ENCODE data around the gene VARS1. TPM values are rescaled to one million over a fixed set of nuclear protein-coding genes. Genes with fewer than 3 reads are reported as not detected.

Gene VARS1
- total and polyA plus RNA-seq, 7 donors: 6.0 to 50.9 (median 25.0) TPM

- Histone ChIP-seq H3K4me1 (peaks cover 0 to 9% (median 7%) of the 10 kb centered on the region in 4 donors), H3K9me3 (no peaks in the 10 kb centered on the region), H3K27me3 (peaks cover 0 to 9% (median under 1%) of the 10 kb centered on the region in 3 donors), H3K27ac (no peak overlapping the region), H3K4me3 (no peak overlapping the region), H3K36me3 (no peaks in the 10 kb centered on the region)
- no peak for DNase-seq
- TF ChIP-seq, protein P1, sequence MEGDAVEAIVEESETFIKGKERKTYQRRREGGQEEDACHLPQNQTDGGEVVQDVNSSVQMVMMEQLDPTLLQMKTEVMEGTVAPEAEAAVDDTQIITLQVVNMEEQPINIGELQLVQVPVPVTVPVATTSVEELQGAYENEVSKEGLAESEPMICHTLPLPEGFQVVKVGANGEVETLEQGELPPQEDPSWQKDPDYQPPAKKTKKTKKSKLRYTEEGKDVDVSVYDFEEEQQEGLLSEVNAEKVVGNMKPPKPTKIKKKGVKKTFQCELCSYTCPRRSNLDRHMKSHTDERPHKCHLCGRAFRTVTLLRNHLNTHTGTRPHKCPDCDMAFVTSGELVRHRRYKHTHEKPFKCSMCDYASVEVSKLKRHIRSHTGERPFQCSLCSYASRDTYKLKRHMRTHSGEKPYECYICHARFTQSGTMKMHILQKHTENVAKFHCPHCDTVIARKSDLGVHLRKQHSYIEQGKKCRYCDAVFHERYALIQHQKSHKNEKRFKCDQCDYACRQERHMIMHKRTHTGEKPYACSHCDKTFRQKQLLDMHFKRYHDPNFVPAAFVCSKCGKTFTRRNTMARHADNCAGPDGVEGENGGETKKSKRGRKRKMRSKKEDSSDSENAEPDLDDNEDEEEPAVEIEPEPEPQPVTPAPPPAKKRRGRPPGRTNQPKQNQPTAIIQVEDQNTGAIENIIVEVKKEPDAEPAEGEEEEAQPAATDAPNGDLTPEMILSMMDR (IDR thresholded peaks at IDR 0.05): no peak
- TF ChIP-seq POLR2AphosphoS5 (IDR thresholded peaks at IDR 0.05): no peak
- no peak for TF ChIP-seq EP300 (IDR thresholded peaks at IDR 0.05)
- no peak for TF ChIP-seq POLR2A (IDR thresholded peaks at IDR 0.05)
- intact Hi-C loops (cut with DNase I): no loop called here
- WGBS, 2 donors: 30 to 69% methylated on average over 2 of the region's 2 CpGs
Measured at GRCh38 chr6:31770860-31771259, 24.7 kb downstream of the VARS1 start.

DNA sequence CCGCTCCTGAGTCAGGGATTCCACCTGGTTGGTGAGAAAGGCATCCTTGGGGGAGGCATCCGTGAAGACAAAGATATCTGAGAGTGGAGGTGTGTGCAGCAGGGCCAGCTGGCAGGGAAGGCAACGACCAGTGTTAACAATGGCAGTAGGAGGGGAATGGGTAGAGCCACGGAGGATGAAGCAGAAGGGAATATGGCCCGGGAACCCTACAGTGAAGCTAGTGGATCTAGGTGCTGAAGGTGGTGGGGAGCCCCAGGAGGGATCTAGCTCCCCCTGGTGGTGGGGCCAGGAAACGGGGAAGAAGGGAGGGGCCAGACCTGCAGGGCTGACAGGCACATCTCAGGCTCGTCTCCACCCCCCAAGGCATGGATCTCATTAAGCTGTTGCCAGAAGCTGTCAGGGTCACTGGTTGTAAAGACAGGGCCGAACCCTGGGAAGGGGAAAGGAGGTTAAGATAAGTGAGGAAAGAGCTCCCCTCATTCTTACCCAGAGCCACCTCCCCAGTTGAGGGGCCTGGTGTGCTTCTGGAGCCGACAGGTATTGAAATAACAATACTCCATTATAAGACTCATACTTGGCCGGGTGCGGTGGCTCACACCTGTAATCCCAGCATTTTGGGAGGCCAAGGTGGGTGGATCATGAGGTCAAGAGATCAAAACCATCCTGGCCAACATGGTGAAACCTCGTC lies 25.7 kb downstream of the VARS1 start:
- intact Hi-C loops (cut with DNase I): loop anchor here (1.0 kb wide), 1 partner anchor 90 kb away; no protein-coding TSS in a partner anchor
- peaks cover 0 to 10% (median 7%) of the 10 kb centered on the region in 4 donors for H3K4me1 ChIP-seq
- H3K36me3 ChIP-seq: no peaks in the 10 kb centered on the region
- TF ChIP-seq POLR2AphosphoS5 (IDR thresholded peaks at IDR 0.05): no peak
- TF ChIP-seq, protein P1 (IDR thresholded peaks at IDR 0.05): peak; percentile 32 to 83 (median 70)
- peaks cover 0 to 14% (median 3%) of the 10 kb centered on the region in 3 donors for H3K27me3 ChIP-seq
- H3K4me3 ChIP-seq: no peak overlapping the region
- WGBS, 2 donors: 27 to 56% methylated on average over 12 of the region's 12 CpGs
- no peaks in the 10 kb centered on the region for H3K9me3 ChIP-seq
- no peak overlapping the region for H3K27ac ChIP-seq
- DNase-seq: peak; percentile 80

- Histone ChIP-seq H3K4me3 (no peak overlapping the region), H3K27me3 (peaks cover 0 to 14% (median 3%) of the 10 kb centered on the region in 3 donors), H3K36me3 (no peaks in the 10 kb centered on the region), H3K9me3 (no peaks in the 10 kb centered on the region), H3K4me1 (peaks cover 0 to 10% (median 7%) of the 10 kb centered on the region in 4 donors), H3K27ac (no peak overlapping the region)
- DNase-seq: no peak
- no peak for TF ChIP-seq EP300 (IDR thresholded peaks at IDR 0.05)
- no peak for TF ChIP-seq POLR2AphosphoS5 (IDR thresholded peaks at IDR 0.05)
- no peak for TF ChIP-seq POLR2A (IDR thresholded peaks at IDR 0.05)
- TF ChIP-seq, protein P1 (IDR thresholded peaks at IDR 0.05): no peak
- intact Hi-C loops (cut with DNase I): loop anchor here (1.0 kb wide), 1 partner anchor 88 kb away; no protein-coding TSS in a partner anchor
- 91% methylated on average over 18 of the region's 18 CpGs for WGBS, 2 donors
Measured at GRCh38 chr6:31768363-31769257, 26.9 kb downstream of the VARS1 start.

- no peak for DNase-seq
- Histone ChIP-seq H3K4me1 (peaks cover 0 to 10% (median 7%) of the 10 kb centered on the region in 4 donors), H3K27ac (no peak overlapping the region), H3K27me3 (peaks cover 0 to 14% (median 3%) of the 10 kb centered on the region in 3 donors), H3K36me3 (no peaks in the 10 kb centered on the region), H3K9me3 (no peaks in the 10 kb centered on the region), H3K4me3 (no peak overlapping the region)
- intact Hi-C loops (cut with DNase I): no loop called here
- no peak for TF ChIP-seq POLR2AphosphoS5 (IDR thresholded peaks at IDR 0.05)
- no peak for TF ChIP-seq POLR2A (IDR thresholded peaks at IDR 0.05)
- TF ChIP-seq, protein P1 (IDR thresholded peaks at IDR 0.05): no peak
- no peak for TF ChIP-seq EP300 (IDR thresholded peaks at IDR 0.05)
- WGBS, 2 donors: 83 to 84% methylated on average over 6 of the region's 6 CpGs
Measured at GRCh38 chr6:31767096-31767645, 28.4 kb downstream of the VARS1 start.

All from sigmoid colon (tissue), 7 donors.